HG03565 (cell line): Measurements from ENCODE around the gene FHOD1.

Experiments
- ATAC-seq: cut with Tn5 transposase; IDR thresholded peaks from one replicate; pipeline ENCODE4 v1.9.1; 2021; ENCODE audit warnings: mild to moderate bottlenecking, moderate library complexity; ENCODE audit not compliant: unreplicated experiment

FHOD1 gene

DNA sequence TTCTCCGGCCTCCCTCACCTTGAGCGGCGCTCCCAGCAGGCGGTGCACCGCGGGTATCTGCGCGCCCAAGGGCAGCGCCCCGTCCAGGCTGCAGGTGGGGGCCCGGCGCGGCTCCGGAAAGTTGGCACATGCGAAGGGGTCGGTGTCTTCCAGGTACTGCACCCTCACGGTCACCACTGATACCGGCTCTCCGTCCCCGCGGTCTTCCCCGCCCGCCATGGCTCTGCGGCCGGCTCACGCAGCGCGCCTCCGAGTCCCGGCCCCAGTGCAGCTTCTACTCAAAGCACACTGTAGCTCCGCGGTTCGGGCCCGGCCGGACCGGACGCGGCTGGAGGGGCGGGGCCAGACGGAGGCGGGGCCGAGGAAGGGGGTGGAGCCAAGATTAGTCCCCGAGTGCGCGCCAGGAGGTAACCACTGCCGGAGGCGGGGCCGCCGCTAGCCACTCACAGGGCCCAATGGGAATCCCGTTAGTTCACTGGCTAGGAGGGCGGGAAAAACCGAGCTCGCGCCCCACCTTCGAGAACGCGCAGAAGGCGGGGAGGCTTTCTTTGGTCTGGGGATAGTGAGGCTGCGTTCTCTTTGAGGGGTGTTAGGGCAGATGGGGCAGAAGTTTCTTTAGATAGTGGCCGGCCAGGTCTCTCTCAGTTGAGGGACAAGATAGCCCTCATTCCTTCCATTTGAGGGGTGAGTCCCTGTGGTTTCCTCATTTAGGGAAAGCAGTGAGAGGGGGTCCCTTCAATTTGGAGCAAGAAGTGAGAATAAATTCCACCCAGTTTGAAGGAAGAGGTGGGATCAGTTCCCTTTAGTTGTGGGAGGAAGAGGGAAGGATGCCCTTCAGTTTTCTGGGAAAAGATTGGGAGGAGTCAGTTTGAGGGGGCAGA, at the start of gene FHOD1:
FHOD1 (minus strand) TSS at position 290 of the 881 bp plus-strand sequence; CDS start at position 219, 71 bp downstream.
- ATAC-seq, result peak; percentile 38

- no peak for ATAC-seq
Observed at GRCh38 chr16:67296420-67296819, 49.1 kb upstream of the FHOD1 start.

DNA sequence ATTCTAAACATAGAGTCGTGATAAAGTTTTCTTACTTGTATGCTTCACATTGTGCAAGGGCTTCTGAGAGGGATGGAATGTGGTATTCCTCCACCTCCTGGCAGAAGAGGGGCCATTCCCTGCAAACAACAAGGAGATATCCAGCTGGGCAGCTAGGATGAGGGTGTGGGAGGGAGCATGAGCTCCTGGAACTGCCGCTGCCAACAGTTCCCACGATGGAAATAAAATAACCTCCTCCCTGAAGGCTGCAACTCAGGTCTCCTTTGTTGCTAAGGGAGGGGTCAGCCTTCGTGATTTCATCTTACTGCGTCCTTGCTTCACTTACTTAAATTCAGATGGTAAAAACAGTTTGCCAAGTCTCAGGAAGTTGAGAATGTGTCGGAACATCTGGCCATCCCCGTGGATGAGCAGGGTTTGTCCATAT, 47.7 kb upstream of the FHOD1 start:
- no peak for ATAC-seq

DNA sequence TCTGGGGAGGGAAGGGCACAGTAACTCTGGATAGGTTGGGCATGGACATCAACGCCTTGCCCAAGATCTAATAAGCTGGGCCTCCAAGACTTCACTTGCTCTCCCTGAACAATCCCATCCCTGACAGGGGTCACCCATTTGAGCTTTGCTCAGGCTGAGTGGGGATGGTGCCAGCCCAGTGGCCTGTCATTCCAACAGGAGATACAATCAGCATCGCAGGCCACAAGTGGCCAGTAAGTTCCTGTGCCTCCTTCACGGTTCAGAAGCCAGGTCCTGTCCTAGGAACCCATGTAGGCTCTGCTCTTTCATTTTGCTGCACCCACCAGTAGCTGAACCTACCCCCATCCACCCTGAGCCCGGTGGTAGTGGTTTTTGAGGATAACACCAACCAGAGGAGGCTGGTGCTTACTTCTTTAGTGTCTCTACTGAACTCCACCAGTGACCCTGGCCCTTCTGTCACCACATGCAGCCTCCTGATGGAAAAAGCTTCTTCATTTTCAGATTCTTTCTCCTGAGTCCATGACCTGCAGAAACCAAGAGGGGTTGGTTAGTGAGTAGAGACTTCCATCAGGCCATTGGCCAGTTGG, 47.0 kb upstream of the FHOD1 start:
- no peak for ATAC-seq

DNA sequence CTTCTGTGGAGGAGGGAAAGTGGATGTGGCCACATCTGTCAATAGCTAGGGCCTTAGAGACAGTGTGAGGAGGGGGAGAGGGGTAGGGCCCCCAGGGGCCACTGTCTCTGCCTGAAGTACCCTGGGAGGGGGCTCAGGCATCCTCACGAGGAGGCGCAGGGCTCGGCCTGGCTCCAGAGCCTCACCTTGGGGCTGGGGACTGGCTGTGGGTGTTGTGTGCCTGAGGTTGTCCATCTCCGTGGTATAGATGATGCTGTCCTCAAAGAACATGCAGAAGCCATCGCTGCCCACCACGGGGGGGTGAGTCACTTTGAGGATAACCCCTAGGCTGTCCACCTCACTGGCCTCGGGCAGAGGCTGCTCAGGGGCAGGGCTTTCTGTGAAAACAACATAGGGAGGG, 44.2 kb upstream of the FHOD1 start:
- ATAC-seq, result no peak

DNA sequence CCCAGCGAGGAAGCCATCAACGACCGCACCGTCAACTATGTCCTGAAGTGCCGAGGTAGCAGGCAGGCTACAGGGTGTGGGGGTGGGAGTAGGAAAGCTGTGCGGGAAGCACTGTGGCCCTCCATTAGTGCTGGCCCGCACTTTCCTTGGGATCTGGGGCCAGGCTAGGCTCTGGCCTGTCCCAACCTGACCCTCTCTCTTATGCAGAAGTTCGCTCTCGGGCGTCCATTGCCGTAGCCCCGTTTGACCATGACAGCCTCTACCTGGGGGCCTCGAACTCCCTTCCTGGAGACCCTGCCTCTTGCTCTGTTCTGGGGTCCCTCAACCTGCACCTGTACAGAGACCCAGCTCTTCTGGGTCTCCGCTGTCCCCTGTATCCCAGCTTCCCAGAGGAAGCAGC, 40.7 kb upstream of the FHOD1 start:
- no peak for ATAC-seq

DNA sequence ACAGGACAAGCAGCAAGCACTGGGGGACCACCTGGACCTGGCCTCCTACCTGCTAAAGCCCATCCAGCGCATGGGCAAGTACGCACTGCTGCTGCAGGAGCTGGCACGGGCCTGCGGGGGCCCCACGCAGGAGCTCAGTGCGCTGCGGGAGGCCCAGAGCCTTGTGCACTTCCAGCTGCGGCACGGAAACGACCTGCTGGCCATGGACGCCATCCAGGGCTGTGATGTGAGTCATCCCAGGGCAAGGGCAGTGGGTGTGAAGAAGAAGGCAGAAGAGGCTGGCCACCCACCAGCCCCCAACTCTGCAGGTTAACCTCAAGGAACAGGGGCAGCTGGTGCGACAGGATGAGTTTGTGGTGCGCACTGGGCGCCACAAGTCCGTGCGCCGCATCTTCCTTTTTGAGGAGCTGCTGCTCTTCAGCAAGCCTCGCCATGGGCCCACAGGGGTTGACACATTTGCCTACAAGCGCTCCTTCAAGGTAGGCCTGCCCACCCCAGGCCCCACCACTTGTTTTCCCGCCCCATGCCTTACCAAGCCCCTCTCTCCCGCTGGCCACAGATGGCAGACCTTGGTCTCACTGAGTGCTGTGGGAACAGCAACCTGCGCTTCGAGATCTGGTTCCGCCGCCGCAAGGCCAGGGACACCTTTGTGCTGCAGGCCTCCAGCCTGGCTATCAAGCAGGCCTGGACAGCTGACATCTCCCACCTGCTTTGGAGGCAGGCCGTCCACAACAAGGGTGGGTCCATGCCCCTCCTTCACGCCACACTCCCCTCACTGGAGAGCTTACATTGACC, 39.4 kb upstream of the FHOD1 start:
- no peak for ATAC-seq

DNA sequence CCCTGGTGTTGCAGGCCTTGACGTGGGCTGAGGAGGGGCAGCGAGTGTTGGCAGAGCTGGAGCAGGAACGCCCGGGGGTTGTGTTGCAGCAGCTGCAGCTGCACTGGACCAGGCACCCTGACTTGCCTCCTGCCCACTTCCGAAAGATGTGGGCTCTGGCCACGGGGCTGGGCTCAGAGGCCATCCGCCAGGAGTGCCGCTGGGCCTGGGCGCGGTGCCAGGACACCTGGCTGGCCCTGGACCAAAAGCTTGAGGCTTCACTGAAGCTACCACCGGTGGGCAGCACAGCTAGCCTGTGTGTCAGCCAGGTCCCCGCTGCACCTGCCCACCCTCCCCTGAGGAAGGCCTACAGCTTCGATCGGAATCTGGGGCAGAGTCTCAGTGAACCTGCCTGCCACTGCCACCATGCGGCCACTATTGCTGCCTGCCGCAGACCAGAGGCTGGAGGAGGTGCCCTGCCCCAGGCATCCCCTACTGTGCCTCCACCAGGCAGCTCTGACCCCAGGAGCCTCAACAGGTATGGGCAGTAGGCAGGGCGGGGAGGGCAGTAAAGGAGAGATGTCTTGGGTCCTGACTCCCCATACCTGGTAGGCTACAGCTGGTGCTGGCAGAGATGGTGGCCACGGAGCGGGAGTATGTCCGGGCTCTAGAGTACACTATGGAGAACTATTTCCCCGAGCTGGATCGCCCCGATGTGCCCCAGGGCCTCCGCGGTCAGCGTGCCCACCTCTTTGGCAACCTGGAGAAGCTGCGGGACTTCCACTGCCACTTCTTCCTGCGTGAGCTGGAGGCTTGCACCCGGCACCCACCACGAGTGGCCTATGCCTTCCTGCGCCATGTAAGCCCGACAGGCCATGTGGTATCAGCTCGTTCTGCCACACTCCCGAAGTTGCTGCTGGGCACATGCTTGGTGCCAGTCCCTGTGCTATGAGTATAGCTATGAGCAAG, 37.7 kb upstream of the FHOD1 start:
- no peak for ATAC-seq

- no peak for ATAC-seq
Observed at GRCh38 chr16:67283826-67284555, 36.7 kb upstream of the FHOD1 start.

DNA sequence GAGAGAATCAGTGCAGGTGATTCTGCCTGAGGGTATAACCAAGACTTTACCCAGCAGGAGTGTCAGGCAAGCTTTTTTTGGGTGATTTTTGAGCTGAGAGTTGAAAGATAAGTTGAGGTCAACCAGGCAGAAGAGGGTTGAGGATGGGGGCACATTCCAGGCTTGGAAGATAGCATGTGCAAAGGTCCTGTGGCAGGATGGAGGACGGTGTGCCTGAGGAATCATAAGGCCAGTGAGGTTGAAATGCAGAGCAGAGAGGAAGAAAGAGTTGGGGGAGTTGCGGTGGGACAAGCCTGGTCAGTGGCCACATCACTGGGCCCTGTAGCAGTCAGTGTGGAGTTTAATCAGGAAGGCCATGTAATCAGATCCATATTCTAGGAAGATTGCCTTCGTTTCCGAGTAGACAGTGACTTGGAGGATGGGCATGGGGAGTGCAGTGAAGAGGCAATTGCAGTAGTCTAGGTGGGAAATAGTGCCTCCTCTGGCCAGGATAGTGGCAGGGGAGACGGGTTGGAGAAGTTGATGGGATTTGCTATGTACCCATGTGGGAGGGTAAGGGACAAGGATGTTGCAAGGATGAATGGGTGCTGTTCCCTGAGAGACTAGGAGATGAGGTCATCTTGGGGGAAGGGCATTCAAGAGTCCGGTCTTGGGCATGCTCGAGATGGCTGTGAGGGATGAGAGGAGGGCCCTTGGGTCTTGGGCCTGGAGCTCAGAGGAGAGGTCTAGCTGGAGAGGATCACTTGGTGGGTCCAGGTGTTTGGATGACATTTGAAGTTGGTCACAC, 36.0 kb upstream of the FHOD1 start:
- no peak for ATAC-seq

DNA sequence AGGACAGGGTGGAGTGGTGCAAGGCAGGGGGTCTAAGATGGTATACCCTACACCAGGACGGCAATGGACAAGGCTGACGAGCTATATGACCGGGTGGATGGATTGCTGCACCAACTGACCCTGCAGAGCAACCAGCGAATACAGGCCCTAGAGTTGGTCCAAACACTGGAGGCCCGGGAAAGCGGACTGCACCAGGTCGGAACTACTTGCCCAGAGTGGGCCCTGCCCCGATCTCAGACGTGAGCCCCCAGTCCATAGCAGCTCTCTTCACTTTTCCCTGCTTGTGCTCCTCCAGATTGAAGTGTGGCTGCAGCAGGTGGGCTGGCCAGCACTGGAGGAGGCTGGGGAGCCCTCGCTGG, 35.1 kb upstream of the FHOD1 start:
- no peak for ATAC-seq

DNA sequence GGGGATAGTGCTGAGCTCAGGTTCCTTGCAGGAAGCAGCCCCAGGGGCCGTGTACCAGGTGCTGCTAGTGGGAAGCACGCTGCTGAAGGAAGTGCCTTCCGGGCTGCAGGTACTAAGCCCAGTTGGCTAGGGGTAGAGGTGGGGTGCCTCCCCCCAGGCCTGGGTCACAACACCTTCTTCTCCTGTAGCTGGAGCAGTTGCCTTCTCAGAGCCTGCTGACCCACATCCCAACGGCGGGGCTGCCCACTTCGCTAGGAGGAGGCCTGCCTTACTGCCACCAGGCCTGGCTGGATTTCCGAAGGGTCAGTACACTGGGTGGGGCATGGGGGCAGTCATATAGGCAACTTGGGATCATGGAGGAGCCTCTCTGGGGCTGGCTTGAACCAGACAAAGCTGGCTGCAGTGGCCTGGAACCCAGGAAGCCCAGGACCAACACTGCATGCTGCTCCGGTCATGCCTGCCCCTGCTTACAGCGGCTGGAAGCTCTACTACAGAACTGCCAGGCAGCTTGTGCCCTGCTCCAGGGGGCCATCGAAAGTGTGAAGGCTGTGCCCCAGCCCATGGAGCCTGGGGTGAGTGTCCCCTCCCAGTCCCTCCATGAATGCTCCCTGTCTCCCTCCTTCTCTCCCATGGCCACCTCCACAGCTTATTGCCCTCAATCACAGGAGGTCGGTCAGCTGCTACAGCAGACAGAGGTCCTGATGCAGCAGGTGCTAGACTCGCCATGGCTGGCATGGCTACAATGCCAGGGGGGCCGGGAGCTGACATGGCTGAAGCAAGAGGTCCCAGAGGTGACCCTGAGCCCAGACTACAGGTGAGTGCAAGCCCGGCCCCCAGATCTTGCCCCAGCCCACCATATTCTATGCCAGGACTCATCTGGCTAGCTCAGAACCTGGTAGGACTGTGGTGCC, 34.5 kb upstream of the FHOD1 start:
- no peak for ATAC-seq

GRCh38 chr16:67280090-67281015, 33.1 kb upstream of the FHOD1 start:
- ATAC-seq, result no peak

GRCh38 chr16:67279296-67280089, 32.2 kb upstream of the FHOD1 start, which contains the start of gene PLEKHG4:
Gene PLEKHG4 (plus strand): TSS chr16:67279532. CDS start chr16:67280045, 513 bp downstream.
- ATAC-seq, result peak; percentile 57

GRCh38 chr16:67278773-67279295, 31.6 kb upstream of the FHOD1 start:
- ATAC-seq, result peak; percentile 23
